OCI-LY3 (cell line): ENCODE results near the gene DNMT3L.

ENCODE experiments used
- H2AFZ ChIP-seq: fragments of 200-600, 300-600 bp; shearing (Covaris generic); 2 replicates; pipeline ENCODE4 v1.6.0; 2014; ENCODE audit warnings: antibody characterized with exemption, low read depth, low read length
- H3K27ac ChIP-seq: fragments of 200-600, 300-600 bp; sonication (generic); 2 replicates; pipeline ENCODE4 v1.5.1; 2014; ENCODE audit warnings: mild to moderate bottlenecking, low read length, moderate library complexity, mixed read lengths
- H3K27me3 ChIP-seq: fragments of 200-600, 300-600 bp; sonication (generic); 2 replicates; pipeline ENCODE4 v1.6.1; 2014; ENCODE audit warnings: low read depth, low read length, mixed read lengths
- H3K36me3 ChIP-seq: fragments of 200-600, 300-600 bp; sonication (generic); replicated peaks from 2 replicates; pipeline ENCODE3; 2014; ENCODE audit warnings: low read depth, low read length, mixed read lengths
- H3K4me1 ChIP-seq: fragments of 300-600, 200-600 bp; sonication (generic); 2 replicates; pipeline ENCODE4 v1.6.1; 2014; ENCODE audit warnings: low read length, mixed read lengths
- H3K4me2 ChIP-seq: fragments of 200-600, 300-600 bp; sonication (generic); 2 replicates; pipeline ENCODE4 v1.6.1; 2014; ENCODE audit warnings: low read length, mixed read lengths
- H3K4me3 ChIP-seq: fragments of 300-600, 200-600 bp; sonication (generic); 2 replicates; pipeline ENCODE4 v1.5.1; 2014; ENCODE audit warnings: antibody characterized with exemption, mild to moderate bottlenecking, low read length, moderate library complexity
- H3K79me2 ChIP-seq: fragments of 300-600, 200-600 bp; shearing (Covaris generic); 2 replicates; pipeline ENCODE4 v1.6.1; 2014; ENCODE audit warnings: mild to moderate bottlenecking, low read length, mixed read lengths
- H3K9ac ChIP-seq: fragments of 300-600, 200-600 bp; shearing (Covaris generic); 2 replicates; pipeline ENCODE4 v1.6.0; 2014; ENCODE audit warnings: mild to moderate bottlenecking, low read length, moderate library complexity
- H3K9me3 ChIP-seq: fragments of 200-600, 300-600 bp; shearing (Covaris generic); 2 replicates; pipeline ENCODE4 v1.6.1; 2014; ENCODE audit warnings: low read length, mixed read lengths; ENCODE audit not compliant: insufficient read depth
- H4K20me1 ChIP-seq: fragments of 200-600, 300-600 bp; sonication (generic); 2 replicates; pipeline ENCODE4 v1.6.1; 2016; ENCODE audit warnings: low read length, mixed read lengths; ENCODE audit not compliant: insufficient read depth
- EZH2phosphoT487 ChIP-seq: fragments of 200-600 bp; shearing (Covaris generic); IDR thresholded peaks from 2 replicates; pipeline ENCODE4 v1.6.1; 2018; ENCODE audit warnings: antibody characterized with exemption, mixed run types, low read depth
- TF ChIP-seq, protein P1 (sequence below): fragments of 200-600, 300-600 bp; sonication (generic); IDR thresholded peaks from 2 replicates; pipeline ENCODE4 v1.5.1; 2014; ENCODE audit warnings: antibody characterized with exemption, low read length, low read depth

The DNMT3L gene

GRCh38 chr21:44305691-44306090 lies 44.0 kb upstream of the DNMT3L start:
- Histone ChIP-seq H3K4me2 (no peak overlapping the region), H3K4me1 (peaks cover 16% of the 10 kb centered on the region), H3K27me3 (no peaks in the 10 kb centered on the region), H3K27ac (no peak overlapping the region), H3K36me3 (peaks cover 16% of the 10 kb centered on the region), H3K9me3 (no peaks in the 10 kb centered on the region), H3K79me2 (peaks cover 38% of the 10 kb centered on the region), H4K20me1 (peaks cover 54% of the 10 kb centered on the region), H3K9ac (no peak overlapping the region), H2AFZ (no peak overlapping the region), H3K4me3 (no peak overlapping the region)
- TF ChIP-seq, protein P1, sequence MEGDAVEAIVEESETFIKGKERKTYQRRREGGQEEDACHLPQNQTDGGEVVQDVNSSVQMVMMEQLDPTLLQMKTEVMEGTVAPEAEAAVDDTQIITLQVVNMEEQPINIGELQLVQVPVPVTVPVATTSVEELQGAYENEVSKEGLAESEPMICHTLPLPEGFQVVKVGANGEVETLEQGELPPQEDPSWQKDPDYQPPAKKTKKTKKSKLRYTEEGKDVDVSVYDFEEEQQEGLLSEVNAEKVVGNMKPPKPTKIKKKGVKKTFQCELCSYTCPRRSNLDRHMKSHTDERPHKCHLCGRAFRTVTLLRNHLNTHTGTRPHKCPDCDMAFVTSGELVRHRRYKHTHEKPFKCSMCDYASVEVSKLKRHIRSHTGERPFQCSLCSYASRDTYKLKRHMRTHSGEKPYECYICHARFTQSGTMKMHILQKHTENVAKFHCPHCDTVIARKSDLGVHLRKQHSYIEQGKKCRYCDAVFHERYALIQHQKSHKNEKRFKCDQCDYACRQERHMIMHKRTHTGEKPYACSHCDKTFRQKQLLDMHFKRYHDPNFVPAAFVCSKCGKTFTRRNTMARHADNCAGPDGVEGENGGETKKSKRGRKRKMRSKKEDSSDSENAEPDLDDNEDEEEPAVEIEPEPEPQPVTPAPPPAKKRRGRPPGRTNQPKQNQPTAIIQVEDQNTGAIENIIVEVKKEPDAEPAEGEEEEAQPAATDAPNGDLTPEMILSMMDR, result no peak
- no peak for TF ChIP-seq EZH2phosphoT487

DNA sequence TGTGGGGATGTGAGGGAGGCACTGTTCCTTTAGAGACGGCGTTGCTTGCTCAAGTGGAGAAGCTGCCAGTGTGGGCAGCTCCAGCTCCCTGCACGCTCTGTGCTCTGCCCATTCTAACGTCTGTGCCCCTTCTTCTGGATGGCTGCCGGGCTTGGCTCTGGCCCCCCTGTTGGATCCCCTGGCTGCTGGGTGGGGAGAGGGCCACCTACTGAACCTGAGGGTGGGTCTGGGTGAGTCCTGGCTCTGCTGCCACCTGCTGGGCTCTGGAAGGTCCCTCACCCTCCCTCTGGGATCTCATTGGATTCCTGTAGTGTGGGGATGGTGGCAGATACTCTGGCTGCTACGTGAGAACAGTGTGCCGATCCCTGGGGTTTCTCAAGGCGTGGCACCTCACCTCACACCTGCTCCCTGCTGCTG lies 43.2 kb upstream of the DNMT3L start:
- Histone ChIP-seq H4K20me1 (peaks cover 56% of the 10 kb centered on the region), H2AFZ (no peak overlapping the region), H3K27ac (no peak overlapping the region), H3K4me1 (peaks cover 16% of the 10 kb centered on the region), H3K9me3 (no peaks in the 10 kb centered on the region), H3K36me3 (peaks cover 16% of the 10 kb centered on the region), H3K79me2 (peaks cover 44% of the 10 kb centered on the region), H3K27me3 (no peaks in the 10 kb centered on the region), H3K4me3 (no peak overlapping the region), H3K4me2 (no peak overlapping the region), H3K9ac (no peak overlapping the region)
- TF ChIP-seq, protein P1, result peak; percentile 46
- no peak for TF ChIP-seq EZH2phosphoT487

DNA sequence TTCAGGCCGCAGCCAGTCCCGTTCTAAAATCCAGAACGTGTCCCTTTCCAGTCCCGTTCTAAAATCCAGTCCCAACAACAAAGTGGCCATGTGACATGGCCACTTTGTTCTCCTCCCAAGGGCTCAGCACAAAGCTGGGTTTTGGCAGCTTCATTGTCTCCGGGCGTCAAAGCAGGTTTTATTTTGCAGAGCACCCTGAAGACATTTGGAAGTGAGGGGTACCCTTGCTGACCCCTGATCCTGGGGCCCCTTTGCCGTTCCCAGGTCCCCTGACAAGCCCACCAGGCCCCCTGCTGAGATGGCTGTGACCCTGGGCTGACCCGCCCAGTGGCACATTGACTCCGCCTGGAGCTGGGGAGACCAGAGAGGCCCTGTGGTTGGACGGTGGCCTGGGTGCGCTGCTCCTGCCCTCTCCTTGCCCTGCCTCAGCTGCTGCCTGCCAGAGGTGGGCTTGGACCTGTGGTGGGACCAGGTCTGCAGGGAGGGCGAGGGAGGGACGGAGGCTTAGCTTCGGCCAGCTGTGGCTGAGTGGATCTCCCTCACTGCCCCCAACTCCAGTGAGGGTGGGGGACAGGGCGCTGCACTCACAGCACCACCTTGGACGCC lies 42.4 kb upstream of the DNMT3L start:
- Histone ChIP-seq H3K27ac (no peak overlapping the region), H3K27me3 (no peaks in the 10 kb centered on the region), H3K9ac (no peak overlapping the region), H3K9me3 (no peaks in the 10 kb centered on the region), H3K4me1 (peaks cover 18% of the 10 kb centered on the region), H4K20me1 (peaks cover 56% of the 10 kb centered on the region), H3K79me2 (peaks cover 44% of the 10 kb centered on the region), H3K36me3 (peaks cover 16% of the 10 kb centered on the region), H2AFZ (no peak overlapping the region), H3K4me2 (no peak overlapping the region), H3K4me3 (no peak overlapping the region)
- TF ChIP-seq, protein P1, result no peak
- TF ChIP-seq EZH2phosphoT487, result no peak

- Histone ChIP-seq H3K4me1 (peaks cover 22% of the 10 kb centered on the region), H4K20me1 (peaks cover 56% of the 10 kb centered on the region), H3K79me2 (peaks cover 44% of the 10 kb centered on the region), H3K4me2 (no peak overlapping the region), H3K4me3 (no peak overlapping the region), H3K27ac (no peak overlapping the region), H2AFZ (no peak overlapping the region), H3K27me3 (no peaks in the 10 kb centered on the region), H3K9ac (no peak overlapping the region), H3K36me3 (peaks cover 16% of the 10 kb centered on the region), H3K9me3 (no peaks in the 10 kb centered on the region)
- TF ChIP-seq, protein P1, result no peak
- TF ChIP-seq EZH2phosphoT487, result no peak
These were observed 41.8 kb upstream of the DNMT3L start for GRCh38 chr21:44303490-44303981.
